Panc1 (cell line): ENCODE results near the gene GON7.

ENCODE experiments used
- CTCF ChIP-seq: fragments of 450-650 bp; IDR thresholded peaks from 2 replicates; pipeline ENCODE4 v1.5.1; 2017; ENCODE audit warnings: mild to moderate bottlenecking
- REST ChIP-seq, 2 experiments: IDR thresholded peaks; 2 replicates each; pipeline ENCODE4 v1.6.1; 2011 to 2012; ENCODE audit warnings: low read depth in 2 of 2, control low read depth in 1 of 2, low read length in 1 of 2, mild to moderate bottlenecking in 1 of 2, moderate library complexity in 1 of 2; ENCODE audit not compliant: insufficient read depth in 1 of 2

GRCh38 chr14:93240678-93241000 lies 33.8 kb upstream of the GON7 start:
- TF ChIP-seq CTCF (no peak), REST (IDR thresholded peaks at IDR 0.05; ENCODE audit: insufficient read depth in 1 of 2, low read depth in 2 of 2, low read length in 1 of 2) (no peak)
